Spleen (tissue), 7 donors: ENCODE measurements around the gene YLPM1.

Experiments
- POLR2AphosphoS5 ChIP-seq, 3 donors: sonication (generic); formaldehyde crosslinking; IDR thresholded peaks; one replicate each; pipeline ENCODE4 v1.5.1; 2017; ENCODE audit warnings: antibody characterized with exemption in 3 of 3
- TF ChIP-seq, protein P1 (sequence below), 11 experiments: fragments of 200-600 bp in 7 of 11; fragments of 450-650 bp in 4 of 11; sonication (generic) in 4 of 11; IDR thresholded peaks in 8 of 11; conservative IDR thresholded peaks in 3 of 11; 1 replicate in 7 of 11; 2 replicates in 4 of 11; pipeline versions ENCODE4 v1.4.0 to v1.8.0; 2016 to 2021; ENCODE audit warnings: antibody characterized with exemption in 11 of 11, inconsistent platforms in 4 of 11, mild to moderate bottlenecking in 1 of 11
- donor health status: DM: no; HTN: no; CAD: no; lungs with moderate emphysema.
- donor health status: DM: no; HTN: no; CAD: no.
- donor health status: DM: no; HTN: no; CAD: no.

DNA sequence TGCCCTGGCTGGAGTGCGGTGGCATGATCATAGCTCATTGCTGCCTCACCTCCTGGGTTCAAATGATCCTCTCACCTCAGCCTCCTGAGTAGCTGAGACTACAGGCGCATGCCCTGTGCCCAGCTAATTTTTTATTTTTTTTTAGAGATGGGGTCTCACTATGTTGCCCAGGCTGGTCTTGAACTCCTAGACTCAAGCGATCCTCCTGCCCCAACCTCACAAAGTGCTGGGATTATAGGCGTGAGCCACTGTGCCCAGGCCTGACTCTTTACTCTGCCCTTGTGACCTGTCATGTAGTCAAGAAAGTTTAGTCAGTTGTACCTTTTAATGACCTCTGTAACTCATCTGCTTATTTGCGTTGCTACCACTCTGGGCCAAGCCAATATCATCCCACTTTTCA lies 57.2 kb downstream of the YLPM1 start:
- TF ChIP-seq, protein P1, sequence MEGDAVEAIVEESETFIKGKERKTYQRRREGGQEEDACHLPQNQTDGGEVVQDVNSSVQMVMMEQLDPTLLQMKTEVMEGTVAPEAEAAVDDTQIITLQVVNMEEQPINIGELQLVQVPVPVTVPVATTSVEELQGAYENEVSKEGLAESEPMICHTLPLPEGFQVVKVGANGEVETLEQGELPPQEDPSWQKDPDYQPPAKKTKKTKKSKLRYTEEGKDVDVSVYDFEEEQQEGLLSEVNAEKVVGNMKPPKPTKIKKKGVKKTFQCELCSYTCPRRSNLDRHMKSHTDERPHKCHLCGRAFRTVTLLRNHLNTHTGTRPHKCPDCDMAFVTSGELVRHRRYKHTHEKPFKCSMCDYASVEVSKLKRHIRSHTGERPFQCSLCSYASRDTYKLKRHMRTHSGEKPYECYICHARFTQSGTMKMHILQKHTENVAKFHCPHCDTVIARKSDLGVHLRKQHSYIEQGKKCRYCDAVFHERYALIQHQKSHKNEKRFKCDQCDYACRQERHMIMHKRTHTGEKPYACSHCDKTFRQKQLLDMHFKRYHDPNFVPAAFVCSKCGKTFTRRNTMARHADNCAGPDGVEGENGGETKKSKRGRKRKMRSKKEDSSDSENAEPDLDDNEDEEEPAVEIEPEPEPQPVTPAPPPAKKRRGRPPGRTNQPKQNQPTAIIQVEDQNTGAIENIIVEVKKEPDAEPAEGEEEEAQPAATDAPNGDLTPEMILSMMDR (IDR thresholded peaks at IDR 0.05 in 8 of 11, conservative IDR thresholded peaks at IDR 0.05 in 3 of 11): no peak
- no peak for TF ChIP-seq POLR2AphosphoS5 (IDR thresholded peaks at IDR 0.05)
